SU-DHL-6 (cell line): ENCODE results near the gene SRL.
A peak's percentile ranks its signal among the peaks of the same experiment; 100 is the strongest.

Source experiments
- H2AFZ ChIP-seq: fragments of 200-600 bp; sonication (generic); 2 replicates; pipeline ENCODE4 v1.6.1; 2014; ENCODE audit warnings: low read depth, mild to moderate bottlenecking, moderate library complexity, mixed read lengths, antibody characterized with exemption, low read length; ENCODE audit not compliant: severe bottlenecking
- H3F3A ChIP-seq: fragments of 200-600 bp; shearing (Covaris generic); 2 replicates; pipeline ENCODE4 v1.6.0; 2016; ENCODE audit warnings: antibody characterized with exemption, mild to moderate bottlenecking; ENCODE audit not compliant: insufficient read depth
- H3K27ac ChIP-seq: fragments of 200-600 bp; sonication (generic); 2 replicates; pipeline ENCODE4 v1.5.1; 2016; ENCODE audit warnings: low read depth, mild to moderate bottlenecking, low read length, moderate library complexity, mixed read lengths
- H3K27me3 ChIP-seq: fragments of 200-600 bp; sonication (generic), shearing (Covaris generic); 2 replicates; pipeline ENCODE4 v1.6.0; 2014; ENCODE audit warnings: mild to moderate bottlenecking, low read length
- H3K36me3 ChIP-seq: fragments of 200-600 bp; sonication (generic); 2 replicates; pipeline ENCODE4 v1.6.1; 2014; ENCODE audit warnings: mild to moderate bottlenecking, low read length, mixed read lengths
- H3K4me2 ChIP-seq: fragments of 300-600, 200-600 bp; shearing (Covaris generic), sonication (generic); 2 replicates; pipeline ENCODE4 v1.6.0; 2014; ENCODE audit warnings: low read length, low read depth, mild to moderate bottlenecking; ENCODE audit not compliant: poor library complexity, severe bottlenecking
- H3K4me3 ChIP-seq: fragments of 200-600 bp; sonication (generic); 2 replicates; pipeline ENCODE4 v1.5.1; 2014; ENCODE audit warnings: antibody characterized with exemption, low read length, mild to moderate bottlenecking, mixed read lengths; ENCODE audit not compliant: insufficient read depth, poor library complexity, severe bottlenecking
- H3K79me2 ChIP-seq: fragments of 200-600 bp; sonication (generic); 2 replicates; pipeline ENCODE4 v1.6.1; 2014; ENCODE audit warnings: mild to moderate bottlenecking, low read length, moderate library complexity; ENCODE audit not compliant: insufficient read depth
- H3K9ac ChIP-seq: fragments of 200-600 bp; sonication (generic); 2 replicates; pipeline ENCODE4 v1.7.0; 2014; ENCODE audit warnings: mild to moderate bottlenecking, low read length
- H3K9me2 ChIP-seq: fragments of 200-600 bp; sonication (generic); replicated peaks from 2 replicates; pipeline ENCODE4 v1.6.1; 2014; ENCODE audit warnings: low read length; ENCODE audit not compliant: insufficient read depth
- H3K9me3 ChIP-seq: fragments of 200-600 bp; sonication (generic); 2 replicates; pipeline ENCODE4 v1.6.1; 2014; ENCODE audit warnings: low read length, mixed read lengths; ENCODE audit not compliant: insufficient read depth
- H4K20me1 ChIP-seq: fragments of 200-600 bp; sonication (generic); 2 replicates; pipeline ENCODE4 v1.6.1; 2014; ENCODE audit warnings: low read depth, mild to moderate bottlenecking, antibody characterized with exemption, low read length, moderate library complexity, mixed read lengths
- CTCF ChIP-seq: fragments of 200-600 bp; sonication (generic); IDR thresholded peaks from one replicate; pipeline ENCODE4 v1.5.1; 2017; ENCODE audit warnings: antibody characterized with exemption, mild to moderate bottlenecking, low read length, moderate library complexity; ENCODE audit not compliant: insufficient read depth, poor library complexity, severe bottlenecking
- EZH2phosphoT487 ChIP-seq: fragments of 200-600 bp; sonication (generic), shearing (Covaris generic); conservative IDR thresholded peaks from 2 replicates; pipeline ENCODE4 v1.6.1; 2018; ENCODE audit warnings: mild to moderate bottlenecking, antibody characterized with exemption, low read length, moderate library complexity, mixed read lengths

Gene SRL

DNA sequence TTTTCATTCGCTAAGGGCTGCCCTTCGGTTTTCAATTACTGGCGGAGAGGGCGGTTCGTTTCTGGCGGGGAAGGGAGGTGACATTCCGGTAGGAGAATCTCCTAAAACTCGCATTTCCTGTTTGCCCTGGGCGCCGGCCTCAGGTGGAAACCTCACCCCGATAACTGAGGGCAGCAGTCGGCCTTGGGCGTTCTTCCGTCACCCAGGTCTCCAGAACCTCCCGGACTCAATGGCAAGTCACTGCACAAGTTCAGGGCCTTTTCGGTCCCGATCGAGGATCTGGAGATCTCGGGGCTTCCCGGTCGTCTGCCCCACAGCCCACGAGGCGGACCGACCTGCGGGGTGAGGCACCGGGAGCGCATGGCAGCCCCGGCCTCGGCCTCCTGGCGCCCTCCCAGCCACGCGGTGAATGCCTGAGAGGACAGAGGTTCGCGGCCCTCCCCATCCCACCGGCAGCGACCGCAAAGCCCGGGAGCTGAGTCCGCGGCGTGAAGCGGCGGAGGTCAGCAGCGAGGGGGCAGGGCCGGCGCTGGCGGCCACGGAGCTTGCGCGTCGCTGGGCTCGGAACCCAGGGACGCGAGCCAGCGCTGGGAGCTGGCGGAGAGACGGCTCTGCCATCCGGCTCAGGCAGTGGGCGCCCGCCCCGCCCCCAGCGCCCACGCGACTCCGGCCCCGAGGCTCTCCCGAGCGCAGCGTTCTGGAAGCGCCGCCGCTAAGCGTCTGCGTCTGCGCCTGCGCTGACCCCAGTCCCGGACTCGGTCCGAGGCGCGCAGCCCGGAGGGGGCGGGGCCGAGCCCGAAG is 58.4 kb downstream of the SRL start:
- no peaks in the 10 kb centered on the region for H3F3A ChIP-seq
- no peaks in the 10 kb centered on the region for H3K9me2 ChIP-seq
- peak overlapping the region; percentile 86 for H2AFZ ChIP-seq
- H3K36me3 ChIP-seq = no peaks in the 10 kb centered on the region
- peak overlapping the region; percentile 74 for H3K9ac ChIP-seq
- H3K79me2 ChIP-seq = no peaks in the 10 kb centered on the region
- no peaks in the 10 kb centered on the region for H3K9me3 ChIP-seq
- no peaks in the 10 kb centered on the region for H4K20me1 ChIP-seq
- H3K27me3 ChIP-seq = no peaks in the 10 kb centered on the region
- TF ChIP-seq EZH2phosphoT487 (no peak), CTCF (no peak)
- H3K27ac ChIP-seq = no peak overlapping the region
- H3K4me3 ChIP-seq = peak overlapping the region; percentile 68
- peak overlapping the region; percentile 71 for H3K4me2 ChIP-seq

GRCh38 chr16:4182581-4183236 is 59.2 kb downstream of the SRL start:
- H3K27ac ChIP-seq = no peak overlapping the region
- no peaks in the 10 kb centered on the region for H3K9me3 ChIP-seq
- H3K4me2 ChIP-seq = peak overlapping the region; percentile 71

GRCh38 chr16:4180511-4180910 is 61.4 kb downstream of the SRL start:
- Histone ChIP-seq H3K9me3 (no peaks in the 10 kb centered on the region), H3F3A (no peaks in the 10 kb centered on the region), H3K27ac (no peak overlapping the region), H3K4me2 (no peak overlapping the region), H3K4me3 (no peak overlapping the region), H3K9me2 (no peaks in the 10 kb centered on the region), H3K27me3 (no peaks in the 10 kb centered on the region), H2AFZ (no peak overlapping the region), H4K20me1 (no peaks in the 10 kb centered on the region), H3K79me2 (no peaks in the 10 kb centered on the region), H3K9ac (no peak overlapping the region), H3K36me3 (no peaks in the 10 kb centered on the region)
- TF ChIP-seq EZH2phosphoT487 (no peak), CTCF (no peak)

More at GRCh38 chr16:4182581-4183236, 59.2 kb downstream of the SRL start:
- Histone ChIP-seq H3K9ac (peak overlapping the region; percentile 74), H4K20me1 (no peaks in the 10 kb centered on the region), H3K9me2 (no peaks in the 10 kb centered on the region), H3K27me3 (no peaks in the 10 kb centered on the region), H3K36me3 (no peaks in the 10 kb centered on the region), H3K79me2 (no peaks in the 10 kb centered on the region), H2AFZ (peak overlapping the region; percentile 86), H3K4me3 (peak overlapping the region; percentile 68), H3F3A (no peaks in the 10 kb centered on the region)
- TF ChIP-seq EZH2phosphoT487 = no peak
- TF ChIP-seq CTCF = no peak
